Right lobe of liver (tissue), 6 donors: ENCODE measurements around the gene NRXN3. TPM values are rescaled to one million over a fixed set of nuclear protein-coding genes. Genes with fewer than 3 reads are reported as not detected.

ENCODE experiments used
- ATAC-seq, 4 donors: fragments of 200-7000 bp; cut with Tn5 transposase; one replicate each; pipeline ENCODE4 v1.9.1; 2020; ENCODE audit warnings: mild to moderate bottlenecking in 4 of 4, moderate library complexity in 4 of 4
- DNase-seq, 3 donors: peaks; one replicate each; pipeline ENCODE4 v3.0.0-alpha.2; 2020
- H3K27ac ChIP-seq, 3 donors: fragments of 200-600 bp; one replicate each; pipeline ENCODE4 v1.8.0; 2022
- H3K27me3 ChIP-seq, 2 donors: fragments of 200-600 bp; one replicate each; pipeline ENCODE4 v1.8.0; 2022
- H3K36me3 ChIP-seq, 4 donors: fragments of 200-600 bp; sonication (generic) in 1 of 4; one replicate each; pipeline versions ENCODE4 v1.5.1 to v1.8.0; 2017 to 2022; ENCODE audit warnings: control low read depth in 1 of 4
- H3K4me1 ChIP-seq, 4 donors: fragments of 200-600 bp; sonication (generic) in 1 of 4; one replicate each; pipeline versions ENCODE4 v1.5.1 to v1.8.0; 2017 to 2022; ENCODE audit warnings: control low read depth in 1 of 4
- H3K4me3 ChIP-seq, 3 donors: fragments of 200-600 bp; one replicate each; pipeline ENCODE4 v1.8.0; 2022
- H3K9me3 ChIP-seq, 4 donors: fragments of 200-600 bp; sonication (generic) in 1 of 4; one replicate each; pipeline versions ENCODE4 v1.5.1 to v1.8.0; 2017 to 2022; ENCODE audit warnings: control low read depth in 1 of 4
- POLR2A ChIP-seq: fragments of 450-650 bp; IDR thresholded peaks from one replicate; pipeline ENCODE4 v1.6.1; 2017; ENCODE audit warnings: antibody characterized with exemption, mild to moderate bottlenecking
- WGBS: methylation state at CpG from one replicate; pipeline ENCODE4 v1.1.6; 2018; ENCODE audit warnings: low coverage, low lambda C conversion rate; ENCODE audit not compliant: insufficient coverage; ENCODE audit errors: missing lambda C conversion rate; 5-methylcytosine and 5-hydroxymethylcytosine counted together
- intact Hi-C, 2 donors: fragments of 100-400 bp; cut with DNase I; formaldehyde crosslinking; loops; one replicate each; pipeline versions ENCODE4 v1.11.2 to v1.14.1; 2022
- total RNA-seq, 6 experiments: library from RNA; depleted of rRNA in 2 of 6; stranded (reverse); fragments of >200 nt in 2 of 6; fragmentation: NEBNext Ultra II Directional in 3 of 6; extraction: Animal tissue kit (Norgen Biotek cat#: 25700) in 3 of 6; gene quantifications; one replicate each; pipeline versions ENCODE4 v1.1.0 to v1.2.4, GENCODE V29; 2016 to 2023
- TF ChIP-seq, protein P1 (sequence below), 4 donors: fragments of 200-600 bp in 3 of 4; fragments of 450-650 bp in 1 of 4; IDR thresholded peaks; one replicate each; pipeline versions ENCODE4 v1.5.1 to v1.8.0; 2016 to 2022; ENCODE audit warnings: antibody characterized with exemption in 4 of 4, mild to moderate bottlenecking in 2 of 4
- donor health status: DM: no; HTN: yes; CAD: no.
- donor health status: DM: no; HTN: no; CAD: no.
- donor health status: DM: no; HTN: no; CAD: no.
- donor health status: DM: no; HTN: yes; CAD: no.
- donor health status: DM: no; HTN: yes; CAD: no.

NRXN3 gene
- total RNA-seq, 6 experiments from 2014 or later: 0.06 to 0.51 (median 0.23) TPM; not detected in 1

DNA sequence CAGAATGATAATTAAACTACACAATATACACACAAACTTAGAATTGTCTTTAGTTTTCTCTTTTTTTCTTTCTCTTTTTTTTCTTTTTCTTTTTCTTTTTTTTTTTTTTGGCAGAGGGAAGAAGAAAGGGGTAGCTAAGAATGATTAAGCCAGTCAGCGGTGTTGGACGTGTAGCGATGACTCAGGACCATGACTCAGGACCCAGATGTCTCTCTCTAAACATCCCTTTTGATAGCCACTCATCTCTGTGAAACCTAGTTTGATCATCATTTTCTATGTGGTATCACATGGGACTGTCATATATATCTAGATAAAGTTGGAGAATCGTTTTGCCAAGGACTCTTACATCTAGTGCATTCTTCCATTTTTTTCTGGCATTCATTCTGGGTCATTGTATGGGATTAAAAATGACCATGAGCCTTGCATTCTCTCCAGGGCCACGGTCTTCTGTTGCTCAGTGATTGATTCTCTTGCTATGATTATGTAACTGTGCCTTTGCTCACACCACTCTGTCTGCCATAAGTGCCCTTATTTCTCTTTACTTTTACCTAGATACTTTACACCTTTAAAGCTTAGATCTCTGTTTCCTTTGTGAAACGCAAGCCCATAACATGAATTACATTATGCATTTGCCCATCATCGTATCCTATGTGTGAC, 26.6 kb upstream of the NRXN3 start:
- no peak for ATAC-seq
- no peak for DNase-seq
- WGBS: 48% methylated on average over 7 of the region's 7 CpGs
- Histone ChIP-seq H3K4me1 (no peaks in the 10 kb centered on the region), H3K27ac (no peak overlapping the region), H3K27me3 (no peaks in the 10 kb centered on the region), H3K9me3 (no peaks in the 10 kb centered on the region), H3K4me3 (no peak overlapping the region), H3K36me3 (no peaks in the 10 kb centered on the region)
- TF ChIP-seq POLR2A: no peak
- TF ChIP-seq, protein P1, sequence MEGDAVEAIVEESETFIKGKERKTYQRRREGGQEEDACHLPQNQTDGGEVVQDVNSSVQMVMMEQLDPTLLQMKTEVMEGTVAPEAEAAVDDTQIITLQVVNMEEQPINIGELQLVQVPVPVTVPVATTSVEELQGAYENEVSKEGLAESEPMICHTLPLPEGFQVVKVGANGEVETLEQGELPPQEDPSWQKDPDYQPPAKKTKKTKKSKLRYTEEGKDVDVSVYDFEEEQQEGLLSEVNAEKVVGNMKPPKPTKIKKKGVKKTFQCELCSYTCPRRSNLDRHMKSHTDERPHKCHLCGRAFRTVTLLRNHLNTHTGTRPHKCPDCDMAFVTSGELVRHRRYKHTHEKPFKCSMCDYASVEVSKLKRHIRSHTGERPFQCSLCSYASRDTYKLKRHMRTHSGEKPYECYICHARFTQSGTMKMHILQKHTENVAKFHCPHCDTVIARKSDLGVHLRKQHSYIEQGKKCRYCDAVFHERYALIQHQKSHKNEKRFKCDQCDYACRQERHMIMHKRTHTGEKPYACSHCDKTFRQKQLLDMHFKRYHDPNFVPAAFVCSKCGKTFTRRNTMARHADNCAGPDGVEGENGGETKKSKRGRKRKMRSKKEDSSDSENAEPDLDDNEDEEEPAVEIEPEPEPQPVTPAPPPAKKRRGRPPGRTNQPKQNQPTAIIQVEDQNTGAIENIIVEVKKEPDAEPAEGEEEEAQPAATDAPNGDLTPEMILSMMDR (IDR thresholded peaks at IDR 0.05): no peak
- intact Hi-C loops: no loop called here

GRCh38 chr14:78152201-78153063, 17.7 kb upstream of the NRXN3 start:
- no peak overlapping the region for H3K4me3 ChIP-seq
- H3K9me3 ChIP-seq: no peaks in the 10 kb centered on the region
- no peaks in the 10 kb centered on the region for H3K4me1 ChIP-seq
- ATAC-seq: no peak
- no peak for DNase-seq
- no peaks in the 10 kb centered on the region for H3K36me3 ChIP-seq
- TF ChIP-seq, protein P1 (IDR thresholded peaks at IDR 0.05): no peak
- TF ChIP-seq POLR2A: no peak
- 40% methylated on average over 11 of the region's 14 CpGs for WGBS
- no peak overlapping the region for H3K27ac ChIP-seq
- H3K27me3 ChIP-seq: no peaks in the 10 kb centered on the region
- intact Hi-C loops: no loop called here

DNA sequence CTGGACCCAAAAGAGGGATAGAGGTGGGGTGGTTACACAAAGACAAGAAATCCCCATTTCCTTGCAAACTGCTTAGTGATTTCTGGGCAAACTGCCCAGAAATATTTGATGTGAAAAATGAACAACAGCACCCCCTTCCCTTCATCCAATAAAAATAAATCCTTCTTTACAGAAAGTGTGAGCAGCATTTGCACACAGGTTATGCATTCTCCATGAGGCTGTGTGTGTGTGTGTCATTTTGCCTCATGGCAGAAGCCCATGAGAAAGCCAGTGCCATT, 17.2 kb upstream of the NRXN3 start:
- no peak for DNase-seq
- no peaks in the 10 kb centered on the region for H3K36me3 ChIP-seq
- no peak for TF ChIP-seq POLR2A
- TF ChIP-seq, protein P1 (IDR thresholded peaks at IDR 0.05): no peak

DNA sequence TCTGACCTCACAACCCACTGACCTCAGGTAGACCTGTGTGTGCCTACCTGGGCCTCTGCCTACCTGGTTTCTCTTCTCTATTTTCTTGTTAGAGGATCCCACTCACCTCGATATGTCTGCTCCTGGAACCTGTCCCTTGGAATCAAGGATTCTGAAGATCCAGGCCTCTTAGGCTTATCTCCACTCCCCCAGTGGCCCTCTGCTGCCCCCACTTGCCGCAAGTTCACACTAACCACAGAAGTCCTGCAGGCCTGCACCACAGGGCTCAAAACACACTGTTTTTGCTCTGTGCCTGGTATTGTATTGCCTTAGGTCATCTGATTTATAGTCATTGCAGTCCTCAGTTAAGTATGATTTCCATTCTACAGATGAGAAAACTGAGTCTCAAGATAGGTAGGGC, 15.3 kb upstream of the NRXN3 start:
- Histone ChIP-seq H3K36me3 (no peaks in the 10 kb centered on the region), H3K4me3 (no peak overlapping the region), H3K27me3 (no peaks in the 10 kb centered on the region), H3K9me3 (no peaks in the 10 kb centered on the region), H3K27ac (no peak overlapping the region), H3K4me1 (no peaks in the 10 kb centered on the region)
- ATAC-seq (no peak), DNase-seq (no peak)
- TF ChIP-seq POLR2A: no peak
- TF ChIP-seq, protein P1 (IDR thresholded peaks at IDR 0.05): no peak
- intact Hi-C loops: no loop called here
- 40% methylated on average over 2 of the region's 2 CpGs for whole genome bisulfite sequencing

More for the DNA sequence above, 17.2 kb upstream of the NRXN3 start:
- H3K4me1 ChIP-seq: no peaks in the 10 kb centered on the region
- H3K9me3 ChIP-seq: no peaks in the 10 kb centered on the region
- no peak for ATAC-seq
- H3K4me3 ChIP-seq: no peak overlapping the region
- intact Hi-C loops: no loop called here
- H3K27ac ChIP-seq: no peak overlapping the region
- H3K27me3 ChIP-seq: no peaks in the 10 kb centered on the region
